ENCODE data around the gene TCF7L2.

DNA sequence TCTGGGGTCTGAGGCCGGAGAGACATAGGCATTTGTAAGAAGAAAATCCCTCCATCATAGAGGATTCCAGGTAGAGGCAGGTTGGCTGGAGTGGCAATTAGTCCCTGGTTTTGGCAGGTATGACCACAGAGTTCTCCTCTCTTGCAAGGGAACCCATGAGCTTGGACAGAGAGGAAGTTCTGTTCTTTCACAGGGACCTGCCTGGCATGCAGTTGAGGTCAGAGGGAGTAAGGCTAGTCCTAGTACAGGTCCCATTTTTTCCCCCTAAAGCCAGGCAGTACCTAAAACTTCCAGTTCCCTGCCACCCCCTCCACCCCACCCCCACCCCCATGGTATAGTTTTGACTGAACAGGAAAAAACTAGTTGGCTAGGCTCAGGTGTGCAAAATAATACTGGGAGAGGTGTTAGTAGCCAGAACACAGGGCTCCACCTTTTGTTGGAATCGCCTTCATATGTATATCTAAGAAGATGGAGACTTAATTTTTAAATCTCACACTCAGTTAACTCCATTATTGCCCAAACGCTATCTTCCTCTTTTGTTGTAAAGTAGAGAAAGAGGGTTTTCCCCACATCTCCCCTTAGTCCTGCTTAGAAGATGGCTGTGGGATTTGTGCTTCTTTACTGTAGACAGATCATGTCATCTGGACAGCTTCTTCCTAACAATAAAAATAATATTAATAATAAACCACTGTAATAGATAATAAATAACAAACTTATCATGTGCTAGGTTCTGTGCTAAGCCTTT lies 188.1 kb downstream of the TCF7L2 start:
- TF ChIP-seq POLR2A (IDR thresholded peaks at IDR 0.05): no peak
- TF ChIP-seq, protein P1, sequence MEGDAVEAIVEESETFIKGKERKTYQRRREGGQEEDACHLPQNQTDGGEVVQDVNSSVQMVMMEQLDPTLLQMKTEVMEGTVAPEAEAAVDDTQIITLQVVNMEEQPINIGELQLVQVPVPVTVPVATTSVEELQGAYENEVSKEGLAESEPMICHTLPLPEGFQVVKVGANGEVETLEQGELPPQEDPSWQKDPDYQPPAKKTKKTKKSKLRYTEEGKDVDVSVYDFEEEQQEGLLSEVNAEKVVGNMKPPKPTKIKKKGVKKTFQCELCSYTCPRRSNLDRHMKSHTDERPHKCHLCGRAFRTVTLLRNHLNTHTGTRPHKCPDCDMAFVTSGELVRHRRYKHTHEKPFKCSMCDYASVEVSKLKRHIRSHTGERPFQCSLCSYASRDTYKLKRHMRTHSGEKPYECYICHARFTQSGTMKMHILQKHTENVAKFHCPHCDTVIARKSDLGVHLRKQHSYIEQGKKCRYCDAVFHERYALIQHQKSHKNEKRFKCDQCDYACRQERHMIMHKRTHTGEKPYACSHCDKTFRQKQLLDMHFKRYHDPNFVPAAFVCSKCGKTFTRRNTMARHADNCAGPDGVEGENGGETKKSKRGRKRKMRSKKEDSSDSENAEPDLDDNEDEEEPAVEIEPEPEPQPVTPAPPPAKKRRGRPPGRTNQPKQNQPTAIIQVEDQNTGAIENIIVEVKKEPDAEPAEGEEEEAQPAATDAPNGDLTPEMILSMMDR (IDR thresholded peaks at IDR 0.05): no peak
